ENCODE results near the gene ETF1. TPM values are rescaled to one million over a fixed set of nuclear protein-coding genes. Genes with fewer than 3 reads are reported as not detected.

ETF1 gene
- total and polyA plus RNA-seq, 9 of the 15 experiments (the other 6 are each of a cell fraction or from before 2014, with no cell fraction given): 53.7 to 209 (median 164) TPM

- no peak for TF ChIP-seq RERE (CRISPR knock-in tag; IDR thresholded peaks at IDR 0.05; ENCODE audit: borderline replicate concordance)
- TF ChIP-seq E2F4 (CRISPR knock-in tag; IDR thresholded peaks at IDR 0.05; ENCODE audit: low read depth): no peak
- no peak for TF ChIP-seq ZNF561 (CRISPR knock-in tag; conservative IDR thresholded peaks at IDR 0.05)
- TF ChIP-seq ZNF212 (CRISPR knock-in tag; IDR thresholded peaks at IDR 0.05): no peak; the same call in 1 of the 2 replicates
- 0 out of 2 replicates have a peak, but pooled peaks have one; percentile 62 for TF ChIP-seq ZNF764 (CRISPR knock-in tag; IDR thresholded peaks at IDR 0.05; ENCODE audit: low read depth)
- no peak for TF ChIP-seq ZBTB1 (CRISPR knock-in tag; IDR thresholded peaks at IDR 0.05; ENCODE audit: borderline replicate concordance, low read depth)
- no peak for TF ChIP-seq IFI16 (CRISPR knock-in tag; IDR thresholded peaks at IDR 0.05)
- no peak for TF ChIP-seq MTA1 (IDR thresholded peaks at IDR 0.05; ENCODE audit: borderline replicate concordance)
- TF ChIP-seq TRIM24 (IDR thresholded peaks at IDR 0.05): peak in 1 of 2 experiments; percentile 94; a peak in 2 of 4 replicates
- TF ChIP-seq MYBL2 (IDR thresholded peaks at IDR 0.05; ENCODE audit: low read depth): no peak
- no peak; the same call in 1 of the 2 replicates for TF ChIP-seq MYBL2 (CRISPR knock-in tag; IDR thresholded peaks at IDR 0.05; ENCODE audit: borderline replicate concordance)
- TF ChIP-seq ZNF133 (CRISPR knock-in tag; IDR thresholded peaks at IDR 0.05): no peak
- TF ChIP-seq L3MBTL2 (IDR thresholded peaks at IDR 0.05): peak; percentile 38; the same call in 1 of the 2 replicates
- TF ChIP-seq DACH1 (IDR thresholded peaks at IDR 0.05; ENCODE audit: partially characterized antibody): no peak
- TF ChIP-seq ZNF311 (CRISPR knock-in tag; IDR thresholded peaks at IDR 0.05): no peak
- no peak for TF ChIP-seq U2AF1 (optimal IDR thresholded peaks at IDR 0.05; ENCODE audit: low read depth, low read length)
- TF ChIP-seq BHLHE40 (IDR thresholded peaks at IDR 0.05; ENCODE audit: low read length): peak; percentile 90
- TF ChIP-seq RAD21 (CRISPR knock-in tag; conservative IDR thresholded peaks at IDR 0.05 in 1 of 2, IDR thresholded peaks at IDR 0.05 in 1 of 2): no peak
- no peak for TF ChIP-seq RBM34 (IDR thresholded peaks at IDR 0.05; ENCODE audit: borderline replicate concordance, insufficient read depth, low read length)
- no peak for TF ChIP-seq SRSF7 (optimal IDR thresholded peaks at IDR 0.05; ENCODE audit: low read depth, low read length)
- no peak for TF ChIP-seq POLR3A (IDR thresholded peaks at IDR 0.05; ENCODE audit: borderline replicate concordance, extremely low read depth, insufficient read depth, insufficient read length)
- peak; percentile 85 for TF ChIP-seq TAF1 (IDR thresholded peaks at IDR 0.05; ENCODE audit: control insufficient read depth, extremely low read depth, insufficient read depth, low read length, severe bottlenecking)
- TF ChIP-seq TCF7L2 (IDR thresholded peaks at IDR 0.05; ENCODE audit: low read depth, low read length): no peak
Measured at GRCh38 chr5:138469540-138470321, 73.3 kb downstream of the ETF1 start (continued).
